Activated B cell treated with CpG ODN at 0.5 μM for 24 hours (primary cell): ENCODE measurements around the gene LYRM4. TPM values are rescaled to one million over a fixed set of nuclear protein-coding genes. Genes with fewer than 3 reads are reported as not detected.

Source experiments
- ATAC-seq: fragments of 200-7000 bp; cut with Tn5 transposase; one replicate; pipeline ENCODE4 v1.10.0; 2021; ENCODE audit warnings: low read depth, mild to moderate bottlenecking, moderate library complexity
- CTCF ChIA-PET: fragments of 350-600 bp; sonication (Branson Sonifier 250); formaldehyde crosslinking; loops from one replicate; lab custom pipeline; 2021; ENCODE audit warnings: antibody characterized with exemption; lab: Charles Lee
- POLR2A ChIA-PET: fragments of 350-600 bp; sonication (Branson Sonifier 250); formaldehyde crosslinking; loops from one replicate; lab custom pipeline; 2021; ENCODE audit warnings: antibody characterized with exemption; lab: Charles Lee
- DNase-seq: peaks from one replicate; pipeline ENCODE4 v3.0.0; 2022
- H3K27ac Mint-ChIP-seq: one replicate; pipeline ENCODE4 v1.8.0; 2020; ENCODE audit warnings: mixed read lengths
- H3K27me3 Mint-ChIP-seq: one replicate; pipeline ENCODE4 v1.8.0; 2021; ENCODE audit warnings: mixed read lengths
- H3K36me3 Mint-ChIP-seq: one replicate; pipeline ENCODE4 v1.8.0; 2021; ENCODE audit warnings: low read depth, mixed read lengths
- H3K4me1 Mint-ChIP-seq: one replicate; pipeline ENCODE4 v1.8.0; 2021; ENCODE audit warnings: mixed read lengths
- H3K4me3 Mint-ChIP-seq: one replicate; pipeline ENCODE4 v1.8.0; 2020; ENCODE audit warnings: mild to moderate bottlenecking, mixed read lengths
- H3K9me3 Mint-ChIP-seq: one replicate; pipeline ENCODE4 v1.8.0; 2020; ENCODE audit warnings: mixed read lengths
- CTCF ChIP-seq: fragments of 200-600 bp; IDR thresholded peaks from one replicate; pipeline ENCODE4 v1.8.0; 2022; ENCODE audit warnings: antibody characterized with exemption, mild to moderate bottlenecking
- intact Hi-C: fragments of 100-400 bp; cut with micrococcal nuclease; formaldehyde crosslinking; loops from one replicate; pipeline ENCODE4 v1.15.1; 2024
- total RNA-seq: library from RNA; stranded (reverse); gene quantifications from 2 replicates; pipeline ENCODE4 v1.2.3, GENCODE V29; 2022

The LYRM4 gene
- total RNA-seq, 1 donor from 2014 or later: 51.2 TPM

- intact Hi-C loops: no loop called here
- no peaks in the 10 kb centered on the region for H3K9me3 Mint-ChIP-seq
- no peaks in the 10 kb centered on the region for H3K27me3 Mint-ChIP-seq
Observed at GRCh38 chr6:5120011-5120410, 140.7 kb downstream of the LYRM4 start.

GRCh38 chr6:5119090-5119951 lies 141.4 kb downstream of the LYRM4 start:
- H3K36me3 Mint-ChIP-seq: no peaks in the 10 kb centered on the region
- no peaks in the 10 kb centered on the region for H3K27me3 Mint-ChIP-seq
- ATAC-seq: no peak
- DNase-seq: no peak
- TF ChIP-seq CTCF: no peak
- H3K9me3 Mint-ChIP-seq: no peaks in the 10 kb centered on the region
- no peak overlapping the region for H3K4me3 Mint-ChIP-seq
- no peak overlapping the region for H3K27ac Mint-ChIP-seq
- intact Hi-C loops: no loop called here
- ChIA-PET POLR2A (no interaction called here), CTCF (no interaction called here)
- H3K4me1 Mint-ChIP-seq: no peaks in the 10 kb centered on the region

More at GRCh38 chr6:5120011-5120410, 140.7 kb downstream of the LYRM4 start:
- no peak for TF ChIP-seq CTCF
- CTCF ChIA-PET: no interaction called here
- DNase-seq (no peak), ATAC-seq (no peak)
- Mint-ChIP-seq H3K36me3 (no peaks in the 10 kb centered on the region), H3K4me3 (no peak overlapping the region), H3K27ac (no peak overlapping the region), H3K4me1 (no peaks in the 10 kb centered on the region)
- POLR2A ChIA-PET: no interaction called here

GRCh38 chr6:5116243-5116991 lies 144.3 kb downstream of the LYRM4 start:
- TF ChIP-seq CTCF: no peak
- no peaks in the 10 kb centered on the region for H3K9me3 Mint-ChIP-seq
- no peak for ATAC-seq
- intact Hi-C loops: no loop called here
- no peaks in the 10 kb centered on the region for H3K4me1 Mint-ChIP-seq
- peaks cover 9% of the 10 kb centered on the region for H3K36me3 Mint-ChIP-seq
- no peaks in the 10 kb centered on the region for H3K27me3 Mint-ChIP-seq
- H3K4me3 Mint-ChIP-seq: no peak overlapping the region
- no peak overlapping the region for H3K27ac Mint-ChIP-seq
- no peak for DNase-seq
- CTCF ChIA-PET: no interaction called here
- POLR2A ChIA-PET: no interaction called here

- H3K36me3 Mint-ChIP-seq: peaks cover 15% of the 10 kb centered on the region
- H3K9me3 Mint-ChIP-seq: no peaks in the 10 kb centered on the region
- H3K4me3 Mint-ChIP-seq: no peak overlapping the region
- intact Hi-C loops: no loop called here
- ATAC-seq (no peak), DNase-seq (no peak)
- H3K4me1 Mint-ChIP-seq: no peaks in the 10 kb centered on the region
- H3K27me3 Mint-ChIP-seq: no peaks in the 10 kb centered on the region
- ChIA-PET POLR2A (no interaction called here), CTCF (no interaction called here)
- no peak for TF ChIP-seq CTCF
- no peak overlapping the region for H3K27ac Mint-ChIP-seq
Observed at GRCh38 chr6:5115168-5115567, 145.6 kb downstream of the LYRM4 start.

GRCh38 chr6:5113096-5113495 lies 147.7 kb downstream of the LYRM4 start:
- no peak for ATAC-seq
- DNase-seq: no peak
- no peak overlapping the region for H3K27ac Mint-ChIP-seq
- H3K4me1 Mint-ChIP-seq: no peaks in the 10 kb centered on the region
- intact Hi-C loops: no loop called here
- ChIA-PET POLR2A (no interaction called here), CTCF (no interaction called here)
- TF ChIP-seq CTCF: no peak
- H3K36me3 Mint-ChIP-seq: peaks cover 17% of the 10 kb centered on the region
- no peaks in the 10 kb centered on the region for H3K27me3 Mint-ChIP-seq
- no peak overlapping the region for H3K4me3 Mint-ChIP-seq
- no peaks in the 10 kb centered on the region for H3K9me3 Mint-ChIP-seq
